Right cardiac atrium (tissue), 5 donors: ENCODE results near the gene HRH2. TPM values are rescaled to one million over a fixed set of nuclear protein-coding genes. Genes with fewer than 3 reads are reported as not detected.

Experiments
- ATAC-seq, 2 donors: fragments of 200-7000 bp; cut with Tn5 transposase; one replicate each; pipeline versions ENCODE4 v1.8.0 to v1.9.1; 2020; ENCODE audit warnings: moderate library complexity in 2 of 2, mild to moderate bottlenecking in 1 of 2
- DNase-seq, 3 donors: peaks; one replicate each; pipeline ENCODE4 v3.0.0-alpha.2; 2020
- H3K27ac ChIP-seq: one replicate; pipeline ENCODE4 v1.5.1; 2013; ENCODE audit warnings: mild to moderate bottlenecking, low read length, control low read depth, moderate library complexity
- H3K27me3 ChIP-seq: one replicate; pipeline ENCODE4 v1.6.1; 2013; ENCODE audit not compliant: control insufficient read depth, insufficient read depth
- H3K4me1 ChIP-seq: one replicate; pipeline ENCODE4 v1.6.1; 2013; ENCODE audit warnings: low read length; ENCODE audit not compliant: control insufficient read depth, insufficient read depth
- H3K4me3 ChIP-seq: one replicate; pipeline ENCODE4 v1.5.1; 2013; ENCODE audit warnings: low read length, control low read depth
- H3K9me3 ChIP-seq: one replicate; pipeline ENCODE4 v1.6.1; 2013; ENCODE audit warnings: low read length; ENCODE audit not compliant: control insufficient read depth
- WGBS: extraction: QIAGEN DNeasy Blood & Tissue Kit; methylation state at CpG from one replicate; pipeline ENCODE4 v1.1.7; 2013; 5-methylcytosine and 5-hydroxymethylcytosine counted together
- intact Hi-C, 4 donors: fragments of 100-400 bp; cut with DNase I; formaldehyde crosslinking; loops; one replicate each; pipeline versions ENCODE4 v1.11.0 to v1.14.0; 2022 to 2023
- polyA plus RNA-seq: library from polyadenylated mRNA; stranded (reverse); fragments of 200-250 nt; gene quantifications from one replicate; pipeline ENCODE4 v1.2.3, GENCODE V29; 2013
- total RNA-seq, 4 donors: library from RNA; stranded (reverse); fragmentation: NEBNext Ultra II Directional; extraction: Animal tissue kit (Norgen Biotek cat#: 25700); gene quantifications; one replicate each; pipeline ENCODE4 v1.2.1, GENCODE V29; 2021
- donor health status: healthy with polysubstance abuse.
- donor health status: DM: no; HTN: yes; CAD: no.
- donor health status: DM: no; HTN: no; CAD: no.
- donor health status: DM: no; HTN: yes; CAD: no; lungs with severe emphysema.
- donor health status: DM: yes; HTN: yes; CAD: no.

The HRH2 gene
- total and polyA plus RNA-seq, 5 donors = 18.6 to 37.5 (median 31.2) TPM

DNA sequence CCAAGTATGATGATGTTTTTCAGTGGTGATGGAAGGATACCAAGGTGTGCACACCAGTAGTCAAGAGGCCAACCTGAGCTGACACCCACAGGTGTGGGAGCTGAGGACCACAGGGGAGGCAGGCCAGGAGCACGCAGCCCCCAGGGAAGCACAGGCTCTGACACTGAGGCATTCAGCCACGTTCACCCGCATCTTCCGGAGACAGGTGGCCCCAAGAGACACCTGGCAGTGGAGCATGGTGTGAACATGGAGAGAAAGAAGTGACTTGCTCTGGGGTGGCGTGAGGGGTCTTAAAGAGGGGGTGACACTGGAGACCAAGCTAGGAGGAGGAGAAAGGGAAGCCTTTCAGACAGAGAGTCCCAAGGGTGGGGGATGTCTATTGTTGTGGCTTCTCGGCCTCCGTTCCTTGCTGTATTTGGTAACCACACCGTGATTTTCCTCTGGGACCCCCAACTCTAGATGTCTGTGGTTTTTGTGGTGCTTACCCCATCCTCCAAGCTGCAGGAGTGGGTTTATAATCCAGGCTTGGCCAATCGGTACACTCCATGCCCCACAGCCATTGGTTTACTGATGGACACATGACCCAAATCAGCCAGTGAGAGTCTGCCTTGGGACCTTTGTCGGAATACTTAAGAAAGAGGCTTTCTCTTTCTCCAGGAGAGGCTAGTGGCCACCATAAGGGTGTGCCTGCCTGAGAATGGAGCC, 84.6 kb downstream of the HRH2 start:
- intact Hi-C loops = no loop called here
- DNase-seq (no peak), ATAC-seq (no peak)
- H3K27me3 ChIP-seq = no peaks in the 10 kb centered on the region
- WGBS = 73% methylated on average over 10 of the region's 10 CpGs
- H3K9me3 ChIP-seq = no peaks in the 10 kb centered on the region
- H3K27ac ChIP-seq = no peak overlapping the region
- H3K4me1 ChIP-seq = no peaks in the 10 kb centered on the region
- H3K4me3 ChIP-seq = no peak overlapping the region

DNA sequence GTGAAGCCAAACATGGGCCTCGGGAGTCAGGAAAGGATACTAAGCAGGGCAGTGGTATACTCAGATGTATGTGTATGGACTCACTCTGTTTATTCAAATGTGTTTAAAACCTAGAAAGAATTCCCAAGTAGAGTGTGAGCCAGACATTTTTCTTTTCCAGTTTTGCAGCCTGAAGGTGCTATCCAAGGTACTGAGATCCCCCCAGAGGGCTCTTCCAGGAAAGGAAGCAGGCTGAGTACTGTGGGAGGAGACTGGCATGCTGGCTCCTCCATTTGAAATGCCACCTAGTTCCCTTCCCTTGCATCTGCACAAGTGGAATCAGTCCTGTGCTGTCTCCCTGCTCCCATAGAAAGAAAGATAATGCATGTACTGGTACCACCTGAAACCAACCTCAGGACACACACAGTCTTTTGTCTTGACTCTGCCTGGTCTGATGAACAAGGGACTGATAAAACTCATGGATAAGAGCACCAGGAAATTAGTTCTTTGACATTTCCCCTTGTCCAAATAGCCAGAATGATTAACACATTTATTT, 85.9 kb downstream of the HRH2 start:
- ATAC-seq (no peak), DNase-seq (no peak)
- intact Hi-C loops = no loop called here
- 69% methylated on average over 1 of the region's 1 CpG for WGBS
- Histone ChIP-seq H3K27me3 (no peaks in the 10 kb centered on the region), H3K27ac (no peak overlapping the region), H3K4me3 (no peak overlapping the region), H3K4me1 (no peaks in the 10 kb centered on the region), H3K9me3 (no peaks in the 10 kb centered on the region)

- ATAC-seq (no peak), DNase-seq (no peak)
- Histone ChIP-seq H3K4me3 (no peak overlapping the region), H3K27ac (no peak overlapping the region), H3K27me3 (no peaks in the 10 kb centered on the region), H3K4me1 (no peaks in the 10 kb centered on the region), H3K9me3 (no peaks in the 10 kb centered on the region)
- 66% methylated on average over 3 of the region's 3 CpGs for WGBS
- intact Hi-C loops = no loop called here
These were observed 87.3 kb downstream of the HRH2 start for GRCh38 chr5:175745210-175745609.

GRCh38 chr5:175746851-175747250, 89.0 kb downstream of the HRH2 start:
- Histone ChIP-seq H3K27ac (no peak overlapping the region), H3K9me3 (no peaks in the 10 kb centered on the region), H3K27me3 (no peaks in the 10 kb centered on the region), H3K4me3 (no peak overlapping the region), H3K4me1 (no peaks in the 10 kb centered on the region)
- intact Hi-C loops = no loop called here
- ATAC-seq (no peak), DNase-seq (no peak)
- WGBS = 26% methylated on average over 2 of the region's 2 CpGs

DNA sequence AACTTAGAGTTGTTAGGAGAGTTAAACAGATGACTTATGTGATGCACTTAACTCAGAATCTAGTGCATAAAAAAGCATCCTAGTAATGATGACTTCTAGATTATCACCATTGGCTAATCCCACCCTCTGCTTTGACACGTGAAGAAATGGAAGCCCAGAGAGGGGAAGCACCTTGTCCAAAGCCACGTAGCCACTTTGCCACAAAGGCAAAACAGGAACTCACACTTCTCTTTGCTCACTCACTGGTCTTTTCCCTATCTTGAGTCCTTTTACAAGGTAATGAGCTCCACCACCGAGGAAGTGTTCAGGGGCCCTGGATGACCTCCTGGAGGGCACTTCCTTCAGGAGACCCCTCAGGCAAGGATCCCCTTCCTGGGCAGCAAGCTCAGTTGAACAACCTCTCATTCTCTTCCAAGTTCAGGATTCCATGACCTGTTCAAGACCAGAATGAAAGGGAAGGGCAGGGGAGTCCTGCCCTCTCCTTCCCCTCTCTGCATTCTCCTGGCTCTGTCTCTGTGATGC, 89.7 kb downstream of the HRH2 start:
- ATAC-seq (no peak), DNase-seq (no peak)
- intact Hi-C loops = no loop called here
- H3K4me1 ChIP-seq = no peaks in the 10 kb centered on the region
- H3K27ac ChIP-seq = no peak overlapping the region
- WGBS = 59% methylated on average over 3 of the region's 3 CpGs
- H3K4me3 ChIP-seq = no peak overlapping the region
- no peaks in the 10 kb centered on the region for H3K27me3 ChIP-seq
- H3K9me3 ChIP-seq = no peaks in the 10 kb centered on the region

GRCh38 chr5:175748650-175749049, 90.8 kb downstream of the HRH2 start:
- intact Hi-C loops = no loop called here
- 48% methylated on average over 3 of the region's 3 CpGs for WGBS

GRCh38 chr5:175749591-175749990, 91.7 kb downstream of the HRH2 start:
- Histone ChIP-seq H3K27ac (no peak overlapping the region), H3K9me3 (no peaks in the 10 kb centered on the region), H3K27me3 (no peaks in the 10 kb centered on the region), H3K4me1 (no peaks in the 10 kb centered on the region), H3K4me3 (no peak overlapping the region)
- no peak for ATAC-seq
- DNase-seq = no peak
- WGBS = 75% methylated on average over 4 of the region's 4 CpGs
- intact Hi-C loops = no loop called here

More at GRCh38 chr5:175748650-175749049, 90.8 kb downstream of the HRH2 start:
- Histone ChIP-seq H3K9me3 (no peaks in the 10 kb centered on the region), H3K27me3 (no peaks in the 10 kb centered on the region), H3K27ac (no peak overlapping the region), H3K4me1 (no peaks in the 10 kb centered on the region), H3K4me3 (no peak overlapping the region)
- DNase-seq (no peak), ATAC-seq (no peak)

GRCh38 chr5:175750511-175750931, 92.7 kb downstream of the HRH2 start:
- Histone ChIP-seq H3K27ac (no peak overlapping the region), H3K4me3 (no peak overlapping the region), H3K4me1 (no peaks in the 10 kb centered on the region), H3K27me3 (no peaks in the 10 kb centered on the region), H3K9me3 (no peaks in the 10 kb centered on the region)
- DNase-seq = no peak
- intact Hi-C loops = no loop called here
- WGBS = 36% methylated on average over 14 of the region's 14 CpGs
- no peak for ATAC-seq

GRCh38 chr5:175751369-175751768, 93.5 kb downstream of the HRH2 start:
- ATAC-seq = no peak
- 83% methylated on average over 5 of the region's 5 CpGs for WGBS

DNA sequence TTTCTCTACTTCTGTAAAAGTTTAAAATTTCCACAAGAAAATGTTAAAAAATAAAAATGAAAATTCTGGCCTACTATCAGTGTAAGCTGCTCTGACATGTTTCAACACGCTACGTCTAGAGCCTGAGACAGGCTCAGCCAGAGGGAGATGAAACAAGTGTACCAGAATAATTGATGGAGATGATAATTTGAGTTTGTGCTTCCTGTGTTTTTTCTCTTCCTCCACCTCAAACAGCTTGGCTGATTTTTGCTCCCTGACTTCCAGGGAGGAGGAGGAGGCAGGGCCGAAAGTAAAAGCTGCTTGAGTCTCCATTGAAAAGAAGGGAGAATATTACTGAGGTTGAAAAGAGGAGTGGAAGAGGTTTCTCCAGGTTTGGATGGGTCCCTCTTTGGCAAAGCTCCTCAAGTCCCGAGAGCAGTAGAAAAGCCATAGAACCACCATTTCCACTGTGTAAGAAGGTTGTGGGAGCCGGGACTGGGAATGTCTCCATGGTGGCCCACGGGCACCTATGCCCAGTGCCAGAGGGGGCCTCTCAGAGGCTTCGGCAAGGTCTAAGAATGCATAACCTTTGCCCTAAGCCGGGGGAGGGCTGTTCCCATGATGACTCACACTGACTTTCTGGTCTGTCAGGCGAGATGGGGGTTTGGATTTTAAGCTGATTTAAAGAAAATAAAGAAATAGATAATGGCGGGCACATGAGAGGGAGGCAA, 95.1 kb downstream of the HRH2 start:
- WGBS = 53% methylated on average over 10 of the region's 10 CpGs
- no peaks in the 10 kb centered on the region for H3K9me3 ChIP-seq
- DNase-seq (no peak), ATAC-seq (no peak)
- no peaks in the 10 kb centered on the region for H3K4me1 ChIP-seq
- intact Hi-C loops = no loop called here
- H3K27ac ChIP-seq = no peak overlapping the region
- H3K4me3 ChIP-seq = no peak overlapping the region
- no peaks in the 10 kb centered on the region for H3K27me3 ChIP-seq

More at GRCh38 chr5:175751369-175751768, 93.5 kb downstream of the HRH2 start:
- Histone ChIP-seq H3K9me3 (no peaks in the 10 kb centered on the region), H3K4me3 (no peak overlapping the region), H3K4me1 (no peaks in the 10 kb centered on the region), H3K27ac (no peak overlapping the region), H3K27me3 (no peaks in the 10 kb centered on the region)
- intact Hi-C loops = no loop called here
- DNase-seq = no peak
